ENCODE data around the gene CDK14.

The CDK14 gene

DNA sequence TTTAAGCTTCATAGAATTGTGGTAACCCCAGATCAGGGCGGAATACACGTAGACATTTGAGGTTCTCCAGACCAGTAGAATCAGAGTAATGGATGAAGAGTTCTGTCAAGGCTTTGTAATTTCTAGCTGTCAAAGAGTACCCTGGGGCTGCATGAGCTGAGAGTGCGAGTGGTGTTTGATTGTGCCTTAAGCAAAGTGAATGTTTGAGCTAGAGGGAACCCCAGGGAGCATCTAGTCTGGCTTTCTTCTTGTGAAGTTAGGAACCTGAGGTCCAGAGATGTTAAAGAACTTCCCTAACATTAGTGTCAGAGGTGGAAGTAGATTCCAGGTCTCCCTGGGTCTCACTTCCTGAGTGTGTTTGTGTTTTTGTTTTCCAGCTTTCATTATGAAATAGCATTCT lies 455.8 kb downstream of the CDK14 start:
- no peak for TF ChIP-seq CTCF (IDR thresholded peaks at IDR 0.05; ENCODE audit: low read depth, low read length)

DNA sequence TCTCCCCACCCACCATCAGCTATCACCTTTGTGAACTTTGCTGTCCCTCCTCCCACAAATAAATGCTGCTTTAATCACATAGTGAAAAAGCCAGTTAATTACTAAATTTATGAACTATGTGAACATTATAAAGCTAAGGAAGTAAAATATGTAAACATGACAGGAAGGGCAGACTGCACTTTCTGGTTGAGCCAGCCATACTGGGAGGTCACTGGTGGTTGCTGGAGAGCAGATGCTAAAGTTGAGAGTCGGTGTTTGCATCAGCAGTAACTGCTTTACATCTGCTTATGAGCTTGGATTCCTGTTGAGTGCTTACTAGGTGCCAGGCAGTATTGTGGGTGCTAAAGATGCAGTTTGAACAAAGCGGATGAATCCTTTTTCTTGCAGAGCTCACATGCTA lies 458.3 kb downstream of the CDK14 start:
- no peak for TF ChIP-seq CTCF (IDR thresholded peaks at IDR 0.05; ENCODE audit: low read depth, low read length)
- DNase-seq (ENCODE audit: extremely low read depth, low read depth): no peak

More for the DNA sequence above, 455.8 kb downstream of the CDK14 start:
- DNase-seq (ENCODE audit: extremely low read depth, low read depth): no peak

GRCh38 chr7:91055219-91055618 lies 459.1 kb downstream of the CDK14 start:
- DNase-seq (ENCODE audit: extremely low read depth, low read depth): no peak
- TF ChIP-seq CTCF (IDR thresholded peaks at IDR 0.05; ENCODE audit: low read depth, low read length): no peak; the same call in 1 of the 2 replicates

DNA sequence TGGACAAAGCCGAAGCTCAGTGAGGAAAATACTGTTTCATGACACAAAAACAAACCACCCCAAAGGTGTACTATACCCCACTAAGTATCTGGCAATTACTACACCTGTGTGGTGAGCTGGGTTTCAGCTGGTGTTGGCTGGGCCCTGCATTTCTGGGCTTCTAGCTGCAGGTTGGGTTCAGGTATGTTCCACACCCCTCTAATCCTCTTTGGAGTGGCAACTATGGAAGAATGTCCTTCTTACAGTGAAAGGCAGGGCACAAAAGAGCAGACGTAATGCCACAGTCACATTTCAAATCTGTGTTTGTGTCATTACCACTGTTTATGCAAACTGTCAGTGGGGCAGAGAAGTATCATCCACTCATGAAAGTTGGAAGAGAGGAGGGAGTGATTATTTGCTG lies 466.6 kb downstream of the CDK14 start:
- DNase-seq (ENCODE audit: extremely low read depth, low read depth): no peak
- no peak for TF ChIP-seq CTCF (IDR thresholded peaks at IDR 0.05; ENCODE audit: low read depth, low read length)

- TF ChIP-seq CTCF (IDR thresholded peaks at IDR 0.05; ENCODE audit: low read depth, low read length): no peak
- no peak for DNase-seq (ENCODE audit: extremely low read depth, low read depth)
These were observed 467.9 kb downstream of the CDK14 start for GRCh38 chr7:91064052-91064451.

DNA sequence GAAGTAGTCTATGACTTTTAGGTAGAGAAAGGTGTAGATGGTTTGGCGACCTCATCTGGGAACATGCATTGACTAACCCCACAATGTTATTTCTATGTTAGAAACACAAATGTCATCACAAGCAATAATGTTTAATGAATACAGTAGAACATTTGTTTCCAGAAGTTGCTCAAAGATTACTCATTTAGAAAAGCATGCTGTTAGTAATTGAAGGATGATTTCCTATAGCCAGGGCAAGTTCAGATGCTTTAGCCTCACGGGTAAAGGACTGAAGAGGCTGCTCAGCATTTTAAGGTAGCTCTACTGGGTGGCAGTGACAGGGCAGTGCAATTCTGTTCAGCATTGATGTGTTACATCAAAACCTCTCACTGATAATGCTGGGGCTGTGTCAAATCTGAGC lies 468.8 kb downstream of the CDK14 start:
- DNase-seq (ENCODE audit: extremely low read depth, low read depth): no peak
- TF ChIP-seq CTCF (IDR thresholded peaks at IDR 0.05; ENCODE audit: low read depth, low read length): no peak

GRCh38 chr7:91066627-91067026 lies 470.5 kb downstream of the CDK14 start:
- DNase-seq (ENCODE audit: extremely low read depth, low read depth): no peak
- no peak for TF ChIP-seq CTCF (IDR thresholded peaks at IDR 0.05; ENCODE audit: low read depth, low read length)

All from AG09319 (cell line).